K562 (cell line): ENCODE measurements around the gene GPC2. TPM values are rescaled to one million over a fixed set of nuclear protein-coding genes. Genes with fewer than 3 reads are reported as not detected.

Experiments used
- CCNT2 ChIP-seq: IDR thresholded peaks from 2 replicates; pipeline ENCODE4 v1.6.1; 2011; ENCODE audit warnings: borderline replicate concordance, low read depth, mild to moderate bottlenecking, moderate library complexity, mixed read lengths, low read length; ENCODE audit not compliant: insufficient read length; ENCODE audit errors: extremely low read depth
- CEBPG ChIP-seq, 3 experiments: fragments of 200-800 bp in 1 of 3; sonication (Bioruptor generic) in 1 of 3; sonication (generic) in 1 of 3; formaldehyde crosslinking in 1 of 3; IDR thresholded peaks in 2 of 3; conservative IDR thresholded peaks in 1 of 3; 2 replicates each; pipeline versions ENCODE4 v1.6.1 to v1.8.0; 2016 to 2022; ENCODE audit warnings: missing compliant biosample characterization in 2 of 3, missing genetic modification characterization in 2 of 3, mild to moderate bottlenecking in 1 of 3, missing genetic modification reagents in 1 of 3
- GATA2 ChIP-seq: sonication (generic); formaldehyde crosslinking; IDR thresholded peaks from 2 replicates; pipeline ENCODE4 v1.4.0; 2020; ENCODE audit warnings: mild to moderate bottlenecking, missing genetic modification reagents
- HDAC1 ChIP-seq, 2 experiments: fragments of 450-650 bp; IDR thresholded peaks; 2 replicates each; pipeline ENCODE4 v1.6.1; 2016 to 2017; ENCODE audit warnings: inconsistent platforms in 1 of 2, mild to moderate bottlenecking in 1 of 2, moderate library complexity in 1 of 2
- HDAC2 ChIP-seq: fragments of 450-650 bp; IDR thresholded peaks from 2 replicates; pipeline ENCODE4 v1.6.1; 2016; ENCODE audit warnings: mild to moderate bottlenecking
- HMGN3 ChIP-seq: IDR thresholded peaks from 2 replicates; pipeline ENCODE4 v1.6.1; 2011; ENCODE audit warnings: borderline replicate concordance, low read depth, mild to moderate bottlenecking, mixed read lengths, low read length; ENCODE audit not compliant: insufficient read length; ENCODE audit errors: extremely low read depth
- HNRNPL ChIP-seq: fragments of 200-400 bp; formaldehyde crosslinking; IDR thresholded peaks from 2 replicates; pipeline ENCODE4 v1.6.1; 2017; ENCODE audit warnings: low read depth, mild to moderate bottlenecking, low read length
- KAT8 ChIP-seq: fragments of 450-650 bp; IDR thresholded peaks from 2 replicates; pipeline ENCODE4 v1.6.1; 2016; ENCODE audit warnings: low read depth, mild to moderate bottlenecking
- KLF6 ChIP-seq: fragments of 250-450 bp; sonication (Bioruptor Pico); IDR thresholded peaks from 2 replicates; pipeline ENCODE4 v1.4.0; 2020; ENCODE audit warnings: mild to moderate bottlenecking, moderate library complexity, borderline replicate concordance
- NFYB ChIP-seq: IDR thresholded peaks from 2 replicates; pipeline ENCODE4 v1.6.1; 2011; ENCODE audit warnings: mild to moderate bottlenecking, moderate library complexity; ENCODE audit not compliant: insufficient read length; ENCODE audit errors: extremely low read depth
- NONO ChIP-seq, 2 experiments: fragments of 200-400 bp in 1 of 2; fragments of 450-650 bp in 1 of 2; formaldehyde crosslinking in 1 of 2; IDR thresholded peaks; 2 replicates each; pipeline ENCODE4 v1.6.1; 2017; ENCODE audit warnings: low read depth in 2 of 2, mild to moderate bottlenecking in 2 of 2, moderate library complexity in 2 of 2, low read length in 1 of 2
- NR3C1 ChIP-seq: sonication (generic); formaldehyde crosslinking; IDR thresholded peaks from 2 replicates; pipeline ENCODE4 v1.8.1; 2022; ENCODE audit warnings: missing genetic modification reagents
- POLR2B ChIP-seq: fragments of 450-650 bp; IDR thresholded peaks from 2 replicates; pipeline ENCODE4 v1.6.1; 2018; ENCODE audit warnings: low read depth; ENCODE audit not compliant: partially characterized antibody
- RAD51 ChIP-seq: fragments of 450-650 bp; IDR thresholded peaks from 2 replicates; pipeline ENCODE4 v1.7.1; 2016; ENCODE audit warnings: low read depth, mild to moderate bottlenecking, borderline replicate concordance
- SMAD3 ChIP-seq: fragments of 450-650 bp; formaldehyde crosslinking; conservative IDR thresholded peaks from 2 replicates; pipeline ENCODE4 v1.4.0; 2020; ENCODE audit warnings: mild to moderate bottlenecking
- SMARCA5 ChIP-seq: fragments of 450-650 bp; IDR thresholded peaks from 2 replicates; pipeline ENCODE4 v1.6.1; 2016
- SNRNP70 ChIP-seq: fragments of 200-400 bp; formaldehyde crosslinking; optimal IDR thresholded peaks from 2 replicates; pipeline ENCODE3; 2017; ENCODE audit warnings: low read depth, low read length
- TRIM28 ChIP-seq: fragments of 450-650 bp; IDR thresholded peaks from 2 replicates; pipeline ENCODE4 v1.6.1; 2017
- UBTF ChIP-seq, 2 experiments: IDR thresholded peaks; 2 replicates each; pipeline ENCODE4 v1.6.1; 2012; ENCODE audit warnings: improper control_type of control experiment in 2 of 2, low read depth in 2 of 2, low read length in 2 of 2, borderline replicate concordance in 1 of 2
- ZBTB9 ChIP-seq: fragments of 450-650 bp; formaldehyde crosslinking; IDR thresholded peaks from 2 replicates; pipeline ENCODE4 v1.4.0; 2020; ENCODE audit warnings: mild to moderate bottlenecking, moderate library complexity
- ZFP91 ChIP-seq: sonication (generic); formaldehyde crosslinking; IDR thresholded peaks from 2 replicates; pipeline ENCODE4 v1.8.0; 2022; ENCODE audit warnings: mild to moderate bottlenecking, missing genetic modification reagents
- ZNF143 ChIP-seq: sonication (generic); formaldehyde crosslinking; IDR thresholded peaks from 2 replicates; pipeline ENCODE4 v1.9.0; 2022; ENCODE audit warnings: mild to moderate bottlenecking, missing genetic modification reagents
- ZNF57 ChIP-seq: fragments of 450-650 bp; formaldehyde crosslinking; IDR thresholded peaks from 2 replicates; pipeline ENCODE4 v1.4.0; 2020; ENCODE audit warnings: mild to moderate bottlenecking, moderate library complexity
- ZNF644 ChIP-seq: fragments of 200-800 bp; sonication (Bioruptor generic); IDR thresholded peaks from 2 replicates; pipeline ENCODE4 v1.6.1; 2016; ENCODE audit warnings: low read depth, missing genetic modification characterization, missing compliant biosample characterization
- polyA plus RNA-seq, 8 experiments: library from polyadenylated mRNA; depleted of rRNA in 4 of 8; stranded (reverse) in 5 of 8; unstranded in 3 of 8; fragments of >200 nt; fragmentation: Nextera tagmentation in 2 of 8; fragmentation: Illumina TruSeq in 1 of 8; extraction: Ambion mirVana in 2 of 8; extraction: Trizol in 1 of 8; gene quantifications; 2 replicates each; pipeline versions ENCODE4 v1.2.1 to v1.2.3, GENCODE V29; 2011 to 2014; ENCODE audit warnings: inconsistent platforms in 1 of 8, missing spikeins in 1 of 8
- total RNA-seq, 7 experiments: library from RNA; depleted of rRNA in 6 of 7; stranded (reverse); fragments of >200 nt in 6 of 7; fragmentation: Illumina TruSeq in 2 of 7; extraction: Trizol in 2 of 7; gene quantifications; 2 replicates each; pipeline versions ENCODE4 v1.2.1 to v1.2.3, GENCODE V29; 2011 to 2021; ENCODE audit warnings: low replicate concordance in 1 of 7

Gene GPC2
- total and polyA plus RNA-seq, 9 of the 15 experiments (the other 6 are each of a cell fraction or from before 2014, with no cell fraction given), result 0.06 to 7.7 (median 1.4) TPM; not detected in 1

DNA sequence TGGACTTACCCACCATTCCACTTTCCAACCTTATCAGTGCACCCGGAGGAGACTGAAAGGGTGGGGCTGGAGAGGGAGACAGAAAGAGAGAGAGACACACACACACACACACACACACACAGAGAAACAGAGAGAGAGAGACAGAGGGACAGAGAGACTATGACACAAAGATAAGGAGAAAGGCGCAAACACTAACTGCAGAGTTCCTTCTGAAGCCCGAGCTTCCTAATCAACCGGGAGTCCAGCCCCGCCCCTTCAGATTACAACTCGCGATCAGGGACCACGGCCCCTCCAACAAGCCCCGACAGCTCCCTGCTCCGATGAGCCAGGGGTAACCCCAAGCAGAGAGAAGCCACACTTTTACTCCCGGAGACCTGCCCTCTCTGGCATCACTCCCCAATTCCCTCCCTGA is 9.3 kb downstream of the GPC2 start (continued):
- TF ChIP-seq ZFP91 (no peak), CCNT2 (peak; percentile 49), HDAC1 (IDR thresholded peaks at IDR 0.05) (peak; percentile 58 to 98; a peak in 3 of 4 replicates), KAT8 (no peak), RAD51 (peak; percentile 30; the same call in 1 of the 2 replicates), NONO (IDR thresholded peaks at IDR 0.05; ENCODE audit: low read depth in 2 of 2, low read length in 1 of 2) (0 out of 4 replicates have a peak, but pooled peaks of 1 of the 2 experiments have one; percentile 27), GATA2 (CRISPR knock-in tag) (peak; percentile 71), SNRNP70 (no peak), NR3C1 (CRISPR knock-in tag) (no peak), ZNF57 (CRISPR knock-in tag) (no peak), NFYB (no peak), KLF6 (peak; percentile 64; the same call in 1 of the 2 replicates), SMAD3 (0 out of 2 replicates have a peak, but pooled peaks have one; percentile 55), HMGN3 (no peak), TRIM28 (peak; percentile 73; the same call in 1 of the 2 replicates), ZNF644 (no peak), POLR2B (peak; percentile 68), CEBPG (CRISPR knock-in tag; IDR thresholded peaks at IDR 0.05) (no peak), CEBPG (tag; conservative IDR thresholded peaks at IDR 0.05 in 1 of 2, IDR thresholded peaks at IDR 0.05 in 1 of 2) (no peak), ZBTB9 (CRISPR knock-in tag) (no peak), ZNF143 (CRISPR knock-in tag) (peak; percentile 23; the same call in 1 of the 2 replicates), SMARCA5 (peak; percentile 17; the same call in 1 of the 2 replicates), HDAC2 (peak; percentile 94; the same call in 1 of the 2 replicates), HNRNPL (no peak), UBTF (IDR thresholded peaks at IDR 0.05; ENCODE audit: borderline replicate concordance in 1 of 2, low read depth in 2 of 2, low read length in 2 of 2) (no peak)
